MM.1S (cell line): ENCODE results near the gene PRKCZ.

Source experiments
- CTCF ChIP-seq: fragments of 300-600 bp; sonication (generic); IDR thresholded peaks from 2 replicates; pipeline ENCODE4 v1.5.1; 2016; ENCODE audit warnings: antibody characterized with exemption, low read length, mixed read lengths
- EZH2 ChIP-seq: fragments of 300-600 bp; sonication (generic); optimal IDR thresholded peaks from 2 replicates; pipeline ENCODE3; 2017; ENCODE audit warnings: low read depth, mild to moderate bottlenecking, antibody characterized with exemption, low read length, mixed read lengths

- TF ChIP-seq EZH2 (no peak), CTCF (no peak)
Measured at GRCh38 chr1:2082064-2082463, 31.9 kb downstream of the PRKCZ start.
